GM12878 (cell line): ENCODE results near the gene ZNF407. TPM values are rescaled to one million over a fixed set of nuclear protein-coding genes. Genes with fewer than 3 reads are reported as not detected.

Experiments used
- ATAC-seq: fragments of 200-7000 bp; cut with Tn5 transposase; 3 replicates; pipeline ENCODE4 v1.9.1; 2020; ENCODE audit warnings: mild to moderate bottlenecking, moderate library complexity
- BruUV-seq: library from RNA; stranded (reverse); fragments of 400-500 nt; replicated peaks from 2 replicates; lab custom pipeline; 2021; lab: Mats Ljungman, UMichigan
- CTCF ChIA-PET: fragments of 300-600 bp; sonication (Branson Sonifier 250); formaldehyde crosslinking; extraction: SDS; loops from one replicate; lab custom pipeline; 2021; ENCODE audit warnings: inconsistent platforms; lab: Yijun Ruan, JAX
- POLR2A ChIA-PET: fragments of 350-600 bp; formaldehyde crosslinking; extraction: SDS; loops from one replicate; lab custom pipeline; 2021; ENCODE audit warnings: inconsistent platforms; lab: Charles Lee
- RAD21 ChIA-PET: fragments of 300-600 bp; sonication (Branson Sonifier 250); formaldehyde crosslinking; loops from one replicate; lab custom pipeline; 2023; ENCODE audit warnings: antibody characterized with exemption; ENCODE audit not compliant: unreplicated experiment; lab: Charles Lee
- SMC1A ChIA-PET: fragments of 300-600 bp; sonication (Branson Sonifier 250); formaldehyde crosslinking; loops from one replicate; lab custom pipeline; 2023; ENCODE audit not compliant: unreplicated experiment, uncharacterized antibody; lab: Charles Lee
- DNase-seq: peaks from one replicate; pipeline ENCODE4 v3.0.0-alpha.2; 2011; ENCODE audit warnings: low read depth, low spot score
- FAIRE-seq: peaks from 3 replicates; lab custom pipeline; 2011; peaks lifted over from hg19 to GRCh38; lab: Jason Lieb, UNC
- H2AFZ ChIP-seq: 2 replicates; pipeline ENCODE4 v1.6.0; 2011; ENCODE audit warnings: low read depth, low read length, control low read depth; ENCODE audit not compliant: control insufficient read depth
- H3K27ac ChIP-seq: 2 replicates; pipeline ENCODE4 v1.5.1; 2011; ENCODE audit warnings: control low read depth; ENCODE audit not compliant: control insufficient read depth, insufficient read depth
- H3K27me3 ChIP-seq, 2 experiments: replicated peaks in 1 of 2; 2 replicates each; pipeline versions ENCODE4 v1.6.0 to v1.6.1; 2011; ENCODE audit warnings: low read length in 1 of 2; ENCODE audit not compliant: control insufficient read depth in 2 of 2, insufficient read depth in 2 of 2
- H3K36me3 ChIP-seq, 2 experiments: 2 replicates each; pipeline ENCODE4 v1.5.1; 2011; ENCODE audit warnings: low read length in 1 of 2; ENCODE audit not compliant: control insufficient read depth in 2 of 2, insufficient read depth in 2 of 2
- H3K4me1 ChIP-seq: 2 replicates; pipeline ENCODE4 v1.6.1; 2011; ENCODE audit warnings: mild to moderate bottlenecking, low read length, moderate library complexity, mixed read lengths; ENCODE audit not compliant: control insufficient read depth, insufficient read depth
- H3K4me2 ChIP-seq: 2 replicates; pipeline ENCODE4 v1.6.0; 2011; ENCODE audit warnings: control low read depth; ENCODE audit not compliant: control insufficient read depth, insufficient read depth
- H3K4me3 ChIP-seq: fragments of 200-600 bp; sonication (generic); 2 replicates; pipeline ENCODE4 v1.5.1; 2016
- H3K79me2 ChIP-seq: 2 replicates; pipeline ENCODE4 v1.6.0; 2011; ENCODE audit warnings: low read length; ENCODE audit not compliant: control insufficient read depth, insufficient read depth
- H3K9ac ChIP-seq: 2 replicates; pipeline ENCODE4 v1.8.0; 2011; ENCODE audit warnings: low read length, control low read depth, mixed read lengths; ENCODE audit not compliant: control insufficient read depth, insufficient read depth
- H3K9me3 ChIP-seq: replicated peaks from 3 replicates; pipeline ENCODE4 v1.5.1; 2011; ENCODE audit warnings: mild to moderate bottlenecking, low read length; ENCODE audit not compliant: control insufficient read depth, insufficient read depth
- H4K20me1 ChIP-seq: 2 replicates; pipeline ENCODE4 v1.6.0; 2011; ENCODE audit not compliant: control insufficient read depth, insufficient read depth
- ATF2 ChIP-seq: IDR thresholded peaks from 2 replicates; pipeline ENCODE4 v1.6.1; 2012; ENCODE audit warnings: low read length, inconsistent platforms
- ATF3 ChIP-seq: IDR thresholded peaks from 2 replicates; pipeline ENCODE4 v1.6.1; 2011; ENCODE audit warnings: low read depth, mild to moderate bottlenecking, low read length, moderate library complexity, borderline replicate concordance; ENCODE audit errors: extremely low read depth
- BHLHE40 ChIP-seq, 2 experiments: fragments of 450-650 bp in 1 of 2; IDR thresholded peaks; 2 replicates each; pipeline ENCODE4 v1.6.1; 2011 to 2017; ENCODE audit warnings: low read depth in 2 of 2, borderline replicate concordance in 1 of 2, improper control_type of control experiment in 1 of 2, low read length in 1 of 2, mild to moderate bottlenecking in 1 of 2
- BMI1 ChIP-seq: fragments of 450-650 bp; IDR thresholded peaks from 2 replicates; pipeline ENCODE4 v1.6.1; 2016; ENCODE audit warnings: mild to moderate bottlenecking, moderate library complexity, borderline replicate concordance
- EP300 ChIP-seq, 2 experiments: fragments of 150-350 bp in 1 of 2; IDR thresholded peaks; 2 replicates each; pipeline ENCODE4 v1.6.1; 2011 to 2012; ENCODE audit warnings: low read depth in 2 of 2, low read length in 2 of 2, borderline replicate concordance in 1 of 2, improper control_type of control experiment in 1 of 2, inconsistent platforms in 1 of 2; ENCODE audit not compliant: control insufficient read depth in 1 of 2
- EZH2 ChIP-seq: IDR thresholded peaks from 2 replicates; pipeline ENCODE4 v1.6.1; 2012; ENCODE audit warnings: low read depth, mild to moderate bottlenecking, control low read depth, inconsistent platforms, low read length, borderline replicate concordance; ENCODE audit not compliant: control insufficient read depth
- GATAD2B ChIP-seq: fragments of 450-650 bp; conservative IDR thresholded peaks from 2 replicates; pipeline ENCODE4 v1.6.1; 2017; ENCODE audit warnings: low read depth, mild to moderate bottlenecking, moderate library complexity
- HSF1 ChIP-seq: fragments of 150-350 bp; IDR thresholded peaks from 2 replicates; pipeline ENCODE4 v1.6.1; 2014; ENCODE audit warnings: mild to moderate bottlenecking, low read depth, low read length
- NR2F1 ChIP-seq: fragments of 450-650 bp; conservative IDR thresholded peaks from 2 replicates; pipeline ENCODE4 v1.6.1; 2017; ENCODE audit warnings: mild to moderate bottlenecking
- POU2F2 ChIP-seq: IDR thresholded peaks from 3 replicates; pipeline ENCODE4 v1.6.1; 2011; ENCODE audit warnings: low read depth, mild to moderate bottlenecking, low read length, borderline replicate concordance
- SIX5 ChIP-seq: IDR thresholded peaks from 2 replicates; pipeline ENCODE4 v1.6.1; 2011; ENCODE audit warnings: mild to moderate bottlenecking, low read depth, low read length, moderate library complexity; ENCODE audit not compliant: severe bottlenecking
- SKIL ChIP-seq: fragments of 450-650 bp; IDR thresholded peaks from 2 replicates; pipeline ENCODE4 v1.6.1; 2017; ENCODE audit warnings: mild to moderate bottlenecking, low read depth, inconsistent platforms; ENCODE audit not compliant: poor library complexity, severe bottlenecking
- SRF ChIP-seq, 2 experiments: IDR thresholded peaks; 2 replicates each; pipeline ENCODE4 v1.6.1; 2011; ENCODE audit warnings: low read depth in 2 of 2, low read length in 2 of 2, mild to moderate bottlenecking in 1 of 2, moderate library complexity in 1 of 2
- ZBTB11 ChIP-seq: fragments of 450-650 bp; formaldehyde crosslinking; IDR thresholded peaks from 2 replicates; pipeline ENCODE4 v1.5.0; 2022; ENCODE audit warnings: mild to moderate bottlenecking, missing genetic modification characterization
- WGBS: methylation state at CpG from one replicate; pipeline ENCODE4 v1.1.6; 2016; ENCODE audit warnings: low lambda C conversion rate; ENCODE audit not compliant: insufficient replicate concordance, insufficient coverage; ENCODE audit errors: missing lambda C conversion rate; 5-methylcytosine and 5-hydroxymethylcytosine counted together
- in situ Hi-C: fragments of 300-500 bp; cut with MboI; formaldehyde crosslinking; loops from 9 replicates; pipeline ENCODE4 v1.14.3; 2018; ENCODE audit warnings: mixed read lengths
- intact Hi-C: fragments of 100-400 bp; cut with micrococcal nuclease; formaldehyde crosslinking; loops from one replicate; pipeline ENCODE4 v1.14.2; 2022; ENCODE audit not compliant: unreplicated experiment
- polyA plus RNA-seq, 11 experiments: library from polyadenylated mRNA; depleted of rRNA in 4 of 11; unstranded in 6 of 11; stranded (reverse) in 5 of 11; fragments of >200 nt; fragmentation: Nextera tagmentation in 4 of 11; fragmentation: Illumina TruSeq in 1 of 11; extraction: Ambion mirVana in 4 of 11; extraction: Trizol in 1 of 11; gene quantifications; 1 replicate in 1 of 11; 2 replicates in 10 of 11; pipeline versions ENCODE4 v1.2.1 to v1.2.3, GENCODE V29; 2011 to 2016; ENCODE audit warnings: inconsistent platforms in 2 of 11, missing spikeins in 2 of 11, low read depth in 1 of 11
- total RNA-seq, 4 experiments: library from RNA; depleted of rRNA in 3 of 4; stranded (reverse); fragments of >200 nt in 3 of 4; fragmentation: Illumina TruSeq in 1 of 4; extraction: Trizol in 1 of 4; gene quantifications; 2 replicates each; pipeline versions ENCODE4 v1.2.1 to v1.2.3, GENCODE V29; 2013 to 2021

The ZNF407 gene
- total and polyA plus RNA-seq, 10 of the 15 experiments (the other 5 are each of a cell fraction or from before 2014, with no cell fraction given), result 0.69 to 11.6 (median 5.3) TPM

GRCh38 chr18:74849301-74849700, 251.6 kb downstream of the ZNF407 start:
- ChIA-PET SMC1A (interaction anchor here (1.0 to 1.1 kb wide), 2 partner anchors 10 to 56 kb away, joined by 3 to 4 read pairs; no protein-coding TSS in a partner anchor), POLR2A (interaction anchor here (0.6 kb wide), 1 partner anchor 18 kb away, joined by 3 read pairs; no protein-coding TSS in a partner anchor), CTCF (interaction anchor here (0.5 to 1.1 kb wide), 4 partner anchors 114 to 630 kb away, joined by 3 to 4 read pairs (median 3); no protein-coding TSS in a partner anchor), RAD21 (no interaction called here)
- 89% methylated on average over 11 of the region's 11 CpGs for WGBS
- no peaks in the 10 kb centered on the region for H3K79me2 ChIP-seq
- no peak for ATAC-seq
- in situ Hi-C loops, result no loop called here
- H3K27me3 ChIP-seq, result no peaks in the 10 kb centered on the region
- no peak overlapping the region for H3K4me2 ChIP-seq
- BruUV-seq, result no TSS peak
- H3K27ac ChIP-seq, result no peak overlapping the region
- no peak overlapping the region for H3K4me3 ChIP-seq
- H3K4me1 ChIP-seq, result no peaks in the 10 kb centered on the region
- intact Hi-C loops, result no loop called here
- H4K20me1 ChIP-seq, result no peaks in the 10 kb centered on the region
- FAIRE-seq, result no peak
- no peaks in the 10 kb centered on the region for H3K36me3 ChIP-seq
- no peak for DNase-seq
- no peaks in the 10 kb centered on the region for H3K9me3 ChIP-seq
- H2AFZ ChIP-seq, result no peak overlapping the region
- no peak overlapping the region for H3K9ac ChIP-seq
- TF ChIP-seq GATAD2B (no peak), NR2F1 (no peak), BMI1 (no peak), ATF3 (no peak), ZBTB11 (CRISPR knock-in tag) (no peak), HSF1 (no peak), EP300 (IDR thresholded peaks at IDR 0.05; ENCODE audit: borderline replicate concordance in 1 of 2, control insufficient read depth in 1 of 2, low read depth in 2 of 2, low read length in 2 of 2) (no peak), SIX5 (no peak), POU2F2 (no peak), EZH2 (no peak), BHLHE40 (IDR thresholded peaks at IDR 0.05; ENCODE audit: borderline replicate concordance in 1 of 2, low read depth in 2 of 2, low read length in 1 of 2) (no peak), ATF2 (no peak), SKIL (no peak), SRF (IDR thresholded peaks at IDR 0.05; ENCODE audit: low read depth in 2 of 2, low read length in 2 of 2) (no peak)
